Measurements from ENCODE around the gene XIAP. TPM values are rescaled to one million over a fixed set of nuclear protein-coding genes. Genes with fewer than 3 reads are reported as not detected.
A peak's percentile ranks its signal among the peaks of the same experiment; 100 is the strongest.
"Not testable (repeated sequence)": the region's sequence is repeated elsewhere in the genome, so short reads cannot be mapped to it uniquely, and the experiment has no call there.

XIAP gene
- total RNA-seq, 2 experiments from 2014 or later = 26.5 to 38.6 TPM

DNA sequence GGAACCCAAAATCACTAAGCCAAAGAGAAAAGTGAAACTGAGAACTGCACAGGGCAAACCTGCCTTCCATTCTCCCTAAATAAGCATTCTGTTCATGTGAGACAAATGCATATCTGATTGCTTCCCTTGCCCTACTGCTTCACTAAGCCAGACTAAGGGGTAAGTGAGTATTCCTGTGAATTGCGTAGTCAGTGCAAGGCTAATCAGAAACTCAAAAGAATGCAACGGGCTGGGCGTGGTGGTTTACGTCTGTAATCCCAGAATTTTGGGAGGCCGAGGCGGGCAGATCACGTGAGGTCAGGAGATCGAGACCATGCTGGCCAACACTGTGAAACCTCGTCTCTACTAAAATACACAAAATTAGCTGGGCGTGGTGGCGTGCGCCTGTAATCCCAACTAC lies 10.8 kb upstream of the XIAP start:
- ChIA-PET POLR2A (no interaction called here), CTCF (no interaction called here)
- H3K4me1 Mint-ChIP-seq = peaks cover 2% of the 10 kb centered on the region
- no peak for DNase-seq
- H3K27me3 Mint-ChIP-seq = no peaks in the 10 kb centered on the region
- no peaks in the 10 kb centered on the region for H3K9me3 Mint-ChIP-seq
- H3K27ac Mint-ChIP-seq = no peak overlapping the region
- no peaks in the 10 kb centered on the region for H3K36me3 Mint-ChIP-seq (ENCODE audit: low read depth)
- H3K4me3 Mint-ChIP-seq = no peak overlapping the region

DNA sequence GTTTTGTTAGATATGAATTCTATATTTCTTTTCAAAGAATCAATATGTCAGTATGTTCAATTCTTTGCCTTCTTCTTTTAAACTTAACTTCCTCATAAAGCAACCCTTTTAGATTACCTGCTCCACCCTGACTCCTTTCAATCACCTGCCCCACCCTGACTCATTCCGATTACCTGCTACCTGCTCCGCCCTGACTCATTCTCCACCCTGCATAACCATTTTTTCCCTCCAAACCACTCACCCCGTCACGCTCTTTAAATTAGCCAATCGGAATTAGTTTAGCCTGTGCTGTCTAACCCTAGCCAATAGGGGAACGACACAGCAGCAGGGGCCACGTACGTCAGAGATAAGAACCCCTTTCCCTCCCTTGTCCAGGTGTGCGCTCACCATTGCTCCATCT lies 9.9 kb upstream of the XIAP start:
- H3K36me3 Mint-ChIP-seq (ENCODE audit: low read depth); H3K27ac Mint-ChIP-seq; H3K27me3 Mint-ChIP-seq; H3K9me3 Mint-ChIP-seq; DNase-seq; POLR2A ChIA-PET; CTCF ChIA-PET; H3K4me1 Mint-ChIP-seq; H3K4me3 Mint-ChIP-seq: not testable (repeated sequence)

- H3K27me3 Mint-ChIP-seq = no peaks in the 10 kb centered on the region
- CTCF ChIA-PET = interaction anchor here (0.6 kb wide), 1 partner anchor 49 kb away, joined by 3 read pairs; no protein-coding TSS in a partner anchor
- H3K4me3 Mint-ChIP-seq = no peak overlapping the region
- POLR2A ChIA-PET = no interaction called here
- no peak for DNase-seq
- H3K36me3 Mint-ChIP-seq (ENCODE audit: low read depth) = no peaks in the 10 kb centered on the region
- no peak overlapping the region for H3K27ac Mint-ChIP-seq
- no peaks in the 10 kb centered on the region for H3K9me3 Mint-ChIP-seq
- H3K4me1 Mint-ChIP-seq = peaks cover 5% of the 10 kb centered on the region
Measured at GRCh38 chrX:123851079-123851478, 8.8 kb upstream of the XIAP start.

DNA sequence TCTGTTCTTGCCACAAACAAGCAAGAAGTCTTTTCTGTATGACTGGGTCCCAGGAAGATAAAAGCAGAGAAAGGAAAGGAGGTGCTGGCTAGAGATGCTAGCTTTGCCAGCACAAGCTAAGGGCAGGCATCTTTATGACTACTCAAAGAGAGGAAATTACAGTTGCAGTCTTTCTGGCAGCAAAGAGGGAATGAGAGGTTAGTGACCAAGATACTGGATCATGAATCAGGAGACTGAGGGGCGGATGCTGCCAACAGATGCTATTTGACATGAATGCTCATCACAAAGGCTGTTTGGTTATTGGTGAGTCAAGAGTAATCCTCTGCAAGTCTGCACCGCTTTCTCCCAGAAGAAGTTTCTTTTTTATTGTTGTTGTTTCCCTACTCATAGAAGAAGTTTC lies 5.5 kb upstream of the XIAP start:
- H3K27ac Mint-ChIP-seq = no peak overlapping the region
- no peak overlapping the region for H3K4me3 Mint-ChIP-seq
- CTCF ChIA-PET = interaction anchor here (0.6 to 0.8 kb wide), 2 partner anchors 21 to 257 kb away, joined by 3 read pairs; no protein-coding TSS in a partner anchor

GRCh38 chrX:123859409-123859845 lies 426 bp upstream of the XIAP start:
- Mint-ChIP-seq H3K27ac (peak overlapping the region; percentile 95), H3K9me3 (no peaks in the 10 kb centered on the region), H3K4me3 (peak overlapping the region; percentile 90), H3K4me1 (peaks cover 18% of the 10 kb centered on the region), H3K27me3 (peaks cover 2% of the 10 kb centered on the region), H3K36me3 (ENCODE audit: low read depth) (no peaks in the 10 kb centered on the region)
- POLR2A ChIA-PET = no interaction called here
- CTCF ChIA-PET = no interaction called here
- no peak for DNase-seq

More for the DNA sequence above, 5.5 kb upstream of the XIAP start:
- Mint-ChIP-seq H3K27me3 (peaks cover 2% of the 10 kb centered on the region), H3K9me3 (no peaks in the 10 kb centered on the region), H3K36me3 (ENCODE audit: low read depth) (no peaks in the 10 kb centered on the region), H3K4me1 (peaks cover 17% of the 10 kb centered on the region)
- no peak for DNase-seq
- POLR2A ChIA-PET = no interaction called here

GRCh38 chrX:123860983-123861382 lies 1.1 kb downstream of the XIAP start:
- peaks cover 2% of the 10 kb centered on the region for H3K27me3 Mint-ChIP-seq
- CTCF ChIA-PET = no interaction called here
- peak overlapping the region; percentile 95 for H3K27ac Mint-ChIP-seq
- peaks cover 18% of the 10 kb centered on the region for H3K4me1 Mint-ChIP-seq
- H3K9me3 Mint-ChIP-seq = no peaks in the 10 kb centered on the region
- POLR2A ChIA-PET = no interaction called here
- peaks cover 5% of the 10 kb centered on the region for H3K36me3 Mint-ChIP-seq (ENCODE audit: low read depth)
- DNase-seq = no peak
- H3K4me3 Mint-ChIP-seq = peak overlapping the region; percentile 90

- peaks cover 16% of the 10 kb centered on the region for H3K36me3 Mint-ChIP-seq (ENCODE audit: low read depth)
- no peak for DNase-seq
- no peaks in the 10 kb centered on the region for H3K27me3 Mint-ChIP-seq
- POLR2A ChIA-PET = no interaction called here
- peaks cover 12% of the 10 kb centered on the region for H3K4me1 Mint-ChIP-seq
- CTCF ChIA-PET = no interaction called here
- no peak overlapping the region for H3K27ac Mint-ChIP-seq
- H3K9me3 Mint-ChIP-seq = no peaks in the 10 kb centered on the region
- no peak overlapping the region for H3K4me3 Mint-ChIP-seq
Measured at GRCh38 chrX:123869488-123869887, 9.6 kb downstream of the XIAP start.

- H3K27ac Mint-ChIP-seq = no peak overlapping the region
- POLR2A ChIA-PET = no interaction called here
Measured at GRCh38 chrX:123871309-123871708, 11.5 kb downstream of the XIAP start.

DNA sequence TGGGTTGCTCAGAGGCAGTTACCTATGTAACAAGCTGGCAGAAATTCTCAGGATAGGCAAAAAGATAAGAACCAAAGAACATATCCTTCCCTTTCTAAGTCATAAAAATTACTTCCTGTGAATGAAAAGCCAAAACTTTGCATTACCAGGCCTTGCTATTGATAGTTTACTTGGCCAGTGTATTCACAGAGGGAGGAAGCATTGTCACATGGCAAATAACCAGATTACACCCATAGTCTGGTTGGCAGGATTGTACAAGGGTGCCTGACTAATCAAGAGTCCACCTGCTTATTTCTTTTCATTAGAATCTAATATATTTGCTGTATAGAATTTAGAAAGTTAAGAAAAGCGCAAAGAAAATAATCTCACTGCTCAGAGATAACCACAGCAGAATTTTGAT lies 14.1 kb downstream of the XIAP start:
- peaks cover 8% of the 10 kb centered on the region for H3K36me3 Mint-ChIP-seq (ENCODE audit: low read depth)
- peaks cover 25% of the 10 kb centered on the region for H3K4me1 Mint-ChIP-seq
- H3K27me3 Mint-ChIP-seq = no peaks in the 10 kb centered on the region
- no peaks in the 10 kb centered on the region for H3K9me3 Mint-ChIP-seq
- ChIA-PET POLR2A (no interaction called here), CTCF (no interaction called here)
- DNase-seq = no peak
- no peak overlapping the region for H3K27ac Mint-ChIP-seq
- H3K4me3 Mint-ChIP-seq = no peak overlapping the region

More at GRCh38 chrX:123871309-123871708, 11.5 kb downstream of the XIAP start:
- CTCF ChIA-PET = interaction anchor here (0.6 kb wide), 1 partner anchor 37 kb away, joined by 3 read pairs; no protein-coding TSS in a partner anchor
- Mint-ChIP-seq H3K9me3 (no peaks in the 10 kb centered on the region), H3K4me3 (no peak overlapping the region), H3K4me1 (peaks cover 10% of the 10 kb centered on the region), H3K27me3 (no peaks in the 10 kb centered on the region), H3K36me3 (ENCODE audit: low read depth) (peaks cover 11% of the 10 kb centered on the region)
- no peak for DNase-seq

DNA sequence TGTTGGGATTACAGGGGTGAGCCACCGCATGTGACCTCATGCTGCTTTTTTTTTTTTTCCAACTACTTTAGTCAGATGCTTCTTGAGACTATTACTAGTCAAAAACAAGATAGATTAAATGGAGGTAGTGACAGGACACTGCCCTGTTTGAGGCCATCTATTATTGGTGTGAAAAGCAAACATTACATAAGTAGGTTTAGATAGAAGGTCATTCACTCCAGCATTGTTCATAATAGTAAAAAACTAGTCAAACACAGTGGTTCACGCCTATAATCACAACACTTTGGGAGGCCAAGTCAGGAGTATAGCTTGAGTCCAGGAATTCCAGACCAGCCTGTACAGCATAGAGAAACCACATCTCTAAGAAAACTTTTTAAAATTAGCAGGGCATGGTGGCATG lies 16.3 kb downstream of the XIAP start:
- H3K27ac Mint-ChIP-seq = no peak overlapping the region
- POLR2A ChIA-PET = no interaction called here

GRCh38 chrX:123876844-123877243 lies 17.0 kb downstream of the XIAP start:
- ChIA-PET CTCF (no interaction called here), POLR2A (no interaction called here)
- Mint-ChIP-seq H3K4me1 (peaks cover 26% of the 10 kb centered on the region), H3K27ac (no peak overlapping the region), H3K36me3 (ENCODE audit: low read depth) (peaks cover 7% of the 10 kb centered on the region), H3K9me3 (no peaks in the 10 kb centered on the region), H3K27me3 (no peaks in the 10 kb centered on the region), H3K4me3 (peak overlapping the region; percentile 19)
- no peak for DNase-seq

More for the DNA sequence above, 16.3 kb downstream of the XIAP start:
- no peaks in the 10 kb centered on the region for H3K27me3 Mint-ChIP-seq
- no peak for DNase-seq
- peaks cover 6% of the 10 kb centered on the region for H3K36me3 Mint-ChIP-seq (ENCODE audit: low read depth)
- no peaks in the 10 kb centered on the region for H3K9me3 Mint-ChIP-seq
- H3K4me3 Mint-ChIP-seq = no peak overlapping the region
- CTCF ChIA-PET = no interaction called here
- peaks cover 24% of the 10 kb centered on the region for H3K4me1 Mint-ChIP-seq

DNA sequence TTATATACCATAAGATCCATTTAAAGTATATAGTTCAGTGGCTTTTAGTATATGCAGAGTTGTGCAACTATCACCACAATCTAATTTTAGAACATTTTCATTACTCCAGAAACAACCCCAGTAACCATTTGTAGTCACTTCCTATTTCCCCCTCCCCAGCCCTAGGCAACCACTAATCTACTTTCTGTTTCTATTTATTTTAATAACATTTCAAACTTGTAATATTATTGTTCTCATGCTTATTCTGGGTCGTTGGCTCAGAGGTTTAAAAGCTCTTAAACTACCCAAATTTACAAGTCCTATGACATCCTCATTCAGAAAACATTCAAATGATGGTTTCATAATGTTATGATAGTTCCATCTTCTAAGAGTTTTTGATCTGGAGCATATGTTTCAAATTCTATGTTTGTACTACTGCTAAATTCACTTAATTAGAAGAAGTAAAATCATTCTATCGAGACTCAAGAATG lies 18.4 kb downstream of the XIAP start:
- Mint-ChIP-seq H3K27ac (peak overlapping the region; percentile 85), H3K9me3 (no peaks in the 10 kb centered on the region), H3K4me3 (peak overlapping the region; percentile 36), H3K27me3 (no peaks in the 10 kb centered on the region), H3K36me3 (ENCODE audit: low read depth) (peaks cover 7% of the 10 kb centered on the region), H3K4me1 (peaks cover 26% of the 10 kb centered on the region)
- ChIA-PET CTCF (no interaction called here), POLR2A (interaction anchor here (0.6 kb wide), 1 partner anchor 13 kb away, joined by 7 read pairs; no protein-coding TSS in a partner anchor)
- peak; percentile 14 for DNase-seq

- H3K4me3 Mint-ChIP-seq = no peak overlapping the region
- peaks cover 24% of the 10 kb centered on the region for H3K4me1 Mint-ChIP-seq
- DNase-seq = no peak
- H3K27ac Mint-ChIP-seq = no peak overlapping the region
- ChIA-PET POLR2A (no interaction called here), CTCF (interaction anchor here (0.6 to 0.7 kb wide), 2 partner anchors 16 to 47 kb away, joined by 3 read pairs; no protein-coding TSS in a partner anchor)
- no peaks in the 10 kb centered on the region for H3K27me3 Mint-ChIP-seq
- no peaks in the 10 kb centered on the region for H3K9me3 Mint-ChIP-seq
- H3K36me3 Mint-ChIP-seq (ENCODE audit: low read depth) = peaks cover 5% of the 10 kb centered on the region
Measured at GRCh38 chrX:123881330-123881729, 21.5 kb downstream of the XIAP start.

DNA sequence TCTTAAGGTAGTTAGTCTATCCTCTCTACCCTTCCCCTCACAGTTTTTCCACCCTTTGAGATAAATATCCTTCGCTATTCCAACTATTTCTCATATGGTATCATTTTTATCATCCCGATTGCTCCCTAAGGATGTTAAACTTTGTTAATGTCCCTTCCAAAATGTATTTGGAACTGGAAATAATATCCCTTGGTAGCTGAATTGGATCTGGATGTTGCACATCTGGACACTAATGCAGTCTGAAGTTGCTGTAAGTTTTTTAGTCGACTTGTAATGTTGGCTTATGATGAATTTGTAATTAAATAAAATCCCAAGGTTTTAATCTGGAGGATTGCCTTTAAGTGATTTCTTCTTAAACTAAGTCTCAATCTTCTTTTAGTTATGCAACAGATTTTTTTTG lies 22.5 kb downstream of the XIAP start:
- Mint-ChIP-seq H3K27me3 (no peaks in the 10 kb centered on the region), H3K4me3 (no peak overlapping the region), H3K36me3 (ENCODE audit: low read depth) (peaks cover 5% of the 10 kb centered on the region), H3K9me3 (no peaks in the 10 kb centered on the region), H3K27ac (no peak overlapping the region), H3K4me1 (peaks cover 19% of the 10 kb centered on the region)
- ChIA-PET CTCF (no interaction called here), POLR2A (no interaction called here)
- no peak for DNase-seq
